ENCODE data around the gene MTOR. TPM values are rescaled to one million over a fixed set of nuclear protein-coding genes. Genes with fewer than 3 reads are reported as not detected.
A peak's percentile ranks its signal among the peaks of the same experiment; 100 is the strongest.

The MTOR gene
- total RNA-seq, 1 donor from 2014 or later: 54.4 TPM

GRCh38 chr1:11153184-11153583 lies 109.2 kb downstream of the MTOR start:
- peaks cover 23% of the 10 kb centered on the region for H3K36me3 Mint-ChIP-seq (ENCODE audit: low read depth)
- no peak for DNase-seq
- peaks cover 11% of the 10 kb centered on the region for H3K4me1 Mint-ChIP-seq
- H3K9me3 Mint-ChIP-seq: no peaks in the 10 kb centered on the region
- no peak overlapping the region for H3K4me3 Mint-ChIP-seq
- no peaks in the 10 kb centered on the region for H3K27me3 Mint-ChIP-seq
- intact Hi-C loops (cut with micrococcal nuclease): no loop called here
- no peak overlapping the region for H3K27ac Mint-ChIP-seq

GRCh38 chr1:11152755-11153154 lies 109.6 kb downstream of the MTOR start:
- no peak for DNase-seq
- intact Hi-C loops (cut with micrococcal nuclease): no loop called here
- H3K4me3 Mint-ChIP-seq: no peak overlapping the region
- H3K27me3 Mint-ChIP-seq: no peaks in the 10 kb centered on the region
- H3K9me3 Mint-ChIP-seq: no peaks in the 10 kb centered on the region
- H3K27ac Mint-ChIP-seq: no peak overlapping the region
- H3K36me3 Mint-ChIP-seq (ENCODE audit: low read depth): peaks cover 24% of the 10 kb centered on the region
- peaks cover 10% of the 10 kb centered on the region for H3K4me1 Mint-ChIP-seq

- Mint-ChIP-seq H3K4me3 (no peak overlapping the region), H3K9me3 (no peaks in the 10 kb centered on the region), H3K27me3 (no peaks in the 10 kb centered on the region), H3K36me3 (ENCODE audit: low read depth) (peaks cover 25% of the 10 kb centered on the region), H3K27ac (no peak overlapping the region), H3K4me1 (peaks cover 7% of the 10 kb centered on the region)
- intact Hi-C loops (cut with micrococcal nuclease): no loop called here
- no peak for DNase-seq
These were observed 110.3 kb downstream of the MTOR start for GRCh38 chr1:11151826-11152612.

GRCh38 chr1:11151114-11151513 lies 111.2 kb downstream of the MTOR start:
- H3K4me1 Mint-ChIP-seq: no peaks in the 10 kb centered on the region
- no peaks in the 10 kb centered on the region for H3K27me3 Mint-ChIP-seq
- intact Hi-C loops (cut with micrococcal nuclease): no loop called here
- DNase-seq: no peak
- no peak overlapping the region for H3K4me3 Mint-ChIP-seq
- H3K9me3 Mint-ChIP-seq: no peaks in the 10 kb centered on the region
- H3K27ac Mint-ChIP-seq: no peak overlapping the region
- H3K36me3 Mint-ChIP-seq (ENCODE audit: low read depth): peaks cover 22% of the 10 kb centered on the region

GRCh38 chr1:11150326-11150725 lies 112.0 kb downstream of the MTOR start:
- DNase-seq: no peak
- Mint-ChIP-seq H3K27me3 (no peaks in the 10 kb centered on the region), H3K9me3 (no peaks in the 10 kb centered on the region), H3K4me1 (no peaks in the 10 kb centered on the region), H3K36me3 (ENCODE audit: low read depth) (peaks cover 24% of the 10 kb centered on the region), H3K27ac (no peak overlapping the region), H3K4me3 (no peak overlapping the region)
- intact Hi-C loops (cut with micrococcal nuclease): no loop called here

GRCh38 chr1:11147197-11147770 lies 115.1 kb downstream of the MTOR start:
- Mint-ChIP-seq H3K4me1 (peaks cover 12% of the 10 kb centered on the region), H3K27ac (no peak overlapping the region), H3K27me3 (no peaks in the 10 kb centered on the region), H3K9me3 (no peaks in the 10 kb centered on the region), H3K4me3 (no peak overlapping the region), H3K36me3 (ENCODE audit: low read depth) (peaks cover 29% of the 10 kb centered on the region)
- intact Hi-C loops (cut with micrococcal nuclease): no loop called here
- DNase-seq: no peak

- no peak overlapping the region for H3K4me3 Mint-ChIP-seq
- H3K27me3 Mint-ChIP-seq: no peaks in the 10 kb centered on the region
- no peaks in the 10 kb centered on the region for H3K9me3 Mint-ChIP-seq
- H3K27ac Mint-ChIP-seq: no peak overlapping the region
- peaks cover 12% of the 10 kb centered on the region for H3K4me1 Mint-ChIP-seq
- intact Hi-C loops (cut with micrococcal nuclease): no loop called here
- DNase-seq: no peak
- H3K36me3 Mint-ChIP-seq (ENCODE audit: low read depth): peaks cover 24% of the 10 kb centered on the region
These were observed 116.6 kb downstream of the MTOR start for GRCh38 chr1:11145741-11146140.

- H3K27me3 Mint-ChIP-seq: no peaks in the 10 kb centered on the region
- H3K36me3 Mint-ChIP-seq (ENCODE audit: low read depth): peaks cover 24% of the 10 kb centered on the region
- no peak overlapping the region for H3K4me3 Mint-ChIP-seq
- H3K27ac Mint-ChIP-seq: no peak overlapping the region
- intact Hi-C loops (cut with micrococcal nuclease): no loop called here
- H3K4me1 Mint-ChIP-seq: peaks cover 12% of the 10 kb centered on the region
- no peaks in the 10 kb centered on the region for H3K9me3 Mint-ChIP-seq
- DNase-seq: no peak
These were observed 117.6 kb downstream of the MTOR start for GRCh38 chr1:11144570-11145256.

GRCh38 chr1:11143907-11144306 lies 118.4 kb downstream of the MTOR start:
- Mint-ChIP-seq H3K36me3 (ENCODE audit: low read depth) (peaks cover 28% of the 10 kb centered on the region), H3K9me3 (no peaks in the 10 kb centered on the region), H3K27me3 (no peaks in the 10 kb centered on the region), H3K4me1 (peaks cover 12% of the 10 kb centered on the region), H3K27ac (peak overlapping the region; percentile 92), H3K4me3 (peak overlapping the region; percentile 30)
- no peak for DNase-seq
- intact Hi-C loops (cut with micrococcal nuclease): no loop called here

- H3K4me1 Mint-ChIP-seq: peaks cover 12% of the 10 kb centered on the region
- peak overlapping the region; percentile 92 for H3K27ac Mint-ChIP-seq
- no peaks in the 10 kb centered on the region for H3K9me3 Mint-ChIP-seq
- H3K4me3 Mint-ChIP-seq: no peak overlapping the region
- no peaks in the 10 kb centered on the region for H3K27me3 Mint-ChIP-seq
- peaks cover 34% of the 10 kb centered on the region for H3K36me3 Mint-ChIP-seq (ENCODE audit: low read depth)
- DNase-seq: no peak
- intact Hi-C loops (cut with micrococcal nuclease): no loop called here
These were observed 119.0 kb downstream of the MTOR start for GRCh38 chr1:11143401-11143800.

- intact Hi-C loops (cut with micrococcal nuclease): no loop called here
- Mint-ChIP-seq H3K27me3 (no peaks in the 10 kb centered on the region), H3K27ac (peak overlapping the region; percentile 92)
These were observed 119.5 kb downstream of the MTOR start for GRCh38 chr1:11142618-11143391.

GRCh38 chr1:11138952-11139351 lies 123.4 kb downstream of the MTOR start:
- Mint-ChIP-seq H3K27ac (peak overlapping the region; percentile 17), H3K36me3 (ENCODE audit: low read depth) (peaks cover 27% of the 10 kb centered on the region)

More at GRCh38 chr1:11142618-11143391, 119.5 kb downstream of the MTOR start:
- H3K9me3 Mint-ChIP-seq: no peaks in the 10 kb centered on the region
- peaks cover 12% of the 10 kb centered on the region for H3K4me1 Mint-ChIP-seq
- DNase-seq: no peak
- no peak overlapping the region for H3K4me3 Mint-ChIP-seq
- peaks cover 34% of the 10 kb centered on the region for H3K36me3 Mint-ChIP-seq (ENCODE audit: low read depth)

GRCh38 chr1:11138029-11138428 lies 124.3 kb downstream of the MTOR start:
- no peaks in the 10 kb centered on the region for H3K27me3 Mint-ChIP-seq
- peaks cover 25% of the 10 kb centered on the region for H3K36me3 Mint-ChIP-seq (ENCODE audit: low read depth)
- H3K9me3 Mint-ChIP-seq: no peaks in the 10 kb centered on the region
- H3K4me3 Mint-ChIP-seq: no peak overlapping the region
- H3K4me1 Mint-ChIP-seq: peaks cover 2% of the 10 kb centered on the region
- no peak overlapping the region for H3K27ac Mint-ChIP-seq
- intact Hi-C loops (cut with micrococcal nuclease): no loop called here
- no peak for DNase-seq

More at GRCh38 chr1:11138952-11139351, 123.4 kb downstream of the MTOR start:
- no peaks in the 10 kb centered on the region for H3K9me3 Mint-ChIP-seq
- H3K27me3 Mint-ChIP-seq: no peaks in the 10 kb centered on the region
- peaks cover 10% of the 10 kb centered on the region for H3K4me1 Mint-ChIP-seq
- DNase-seq: no peak
- intact Hi-C loops (cut with micrococcal nuclease): no loop called here
- H3K4me3 Mint-ChIP-seq: no peak overlapping the region

GRCh38 chr1:11134898-11135266 lies 127.5 kb downstream of the MTOR start:
- no peaks in the 10 kb centered on the region for H3K4me1 Mint-ChIP-seq

More at GRCh38 chr1:11134898-11135266, 127.5 kb downstream of the MTOR start:
- Mint-ChIP-seq H3K27ac (no peak overlapping the region), H3K36me3 (ENCODE audit: low read depth) (peaks cover 34% of the 10 kb centered on the region), H3K27me3 (no peaks in the 10 kb centered on the region), H3K4me3 (no peak overlapping the region), H3K9me3 (no peaks in the 10 kb centered on the region)
- intact Hi-C loops (cut with micrococcal nuclease): no loop called here
- DNase-seq: no peak
